K562 (cell line): ENCODE data around the gene C1orf174. TPM values are rescaled to one million over a fixed set of nuclear protein-coding genes. Genes with fewer than 3 reads are reported as not detected.

Experiments
- BRCA1 ChIP-seq, 2 experiments: fragments of 450-650 bp in 1 of 2; sonication (generic) in 1 of 2; formaldehyde crosslinking in 1 of 2; IDR thresholded peaks; 2 replicates each; pipeline versions ENCODE4 v1.5.0 to v1.6.1; 2017 to 2020; ENCODE audit warnings: mild to moderate bottlenecking in 1 of 2, missing genetic modification reagents in 1 of 2
- BRD9 ChIP-seq: fragments of 450-650 bp; IDR thresholded peaks from 2 replicates; pipeline ENCODE4 v1.6.1; 2018; ENCODE audit warnings: low read depth; ENCODE audit not compliant: partially characterized antibody
- CHD1 ChIP-seq: fragments of 200-600 bp; sonication (generic); IDR thresholded peaks from one replicate; pipeline ENCODE4 v1.6.1; 2012; ENCODE audit warnings: mild to moderate bottlenecking, moderate library complexity, low read length, inconsistent platforms
- CHD2 ChIP-seq: IDR thresholded peaks from 2 replicates; pipeline ENCODE4 v1.6.1; 2011; ENCODE audit warnings: low read depth, low read length
- CSDE1 ChIP-seq, 2 experiments: fragments of 450-650 bp; IDR thresholded peaks; 2 replicates each; pipeline ENCODE4 v1.6.1; 2016; ENCODE audit warnings: mild to moderate bottlenecking in 1 of 2
- DMBX1 ChIP-seq: fragments of 250-450 bp; sonication (Bioruptor Pico); IDR thresholded peaks from 2 replicates; pipeline ENCODE4 v1.8.0; 2022; ENCODE audit warnings: inconsistent platforms, mild to moderate bottlenecking, moderate library complexity, borderline replicate concordance
- E4F1 ChIP-seq: fragments of 250-450 bp; sonication (Bioruptor Pico); IDR thresholded peaks from 2 replicates; pipeline ENCODE4 v1.5.0; 2021; ENCODE audit warnings: mild to moderate bottlenecking, borderline replicate concordance
- ETV5 ChIP-seq: sonication (generic); formaldehyde crosslinking; IDR thresholded peaks from 2 replicates; pipeline ENCODE4 v1.4.0; 2020; ENCODE audit warnings: low read depth, mild to moderate bottlenecking, missing genetic modification reagents
- FOXA3 ChIP-seq, 2 experiments: fragments of 450-650 bp in 1 of 2; sonication (generic) in 1 of 2; formaldehyde crosslinking; IDR thresholded peaks in 1 of 2; conservative IDR thresholded peaks in 1 of 2; 2 replicates each; pipeline versions ENCODE4 v1.4.0 to v1.8.0; 2020 to 2022; ENCODE audit warnings: mild to moderate bottlenecking in 2 of 2, missing genetic modification reagents in 1 of 2
- GABPA ChIP-seq: fragments of 200-800 bp; sonication (Bioruptor generic); conservative IDR thresholded peaks from 2 replicates; pipeline ENCODE4 v1.6.1; 2016; ENCODE audit warnings: low read depth, missing genetic modification characterization, missing compliant biosample characterization
- HDAC1 ChIP-seq, 2 experiments: fragments of 450-650 bp; IDR thresholded peaks; 2 replicates each; pipeline ENCODE4 v1.6.1; 2016 to 2017; ENCODE audit warnings: inconsistent platforms in 1 of 2, mild to moderate bottlenecking in 1 of 2, moderate library complexity in 1 of 2
- MTA3 ChIP-seq: fragments of 450-650 bp; formaldehyde crosslinking; IDR thresholded peaks from 2 replicates; pipeline ENCODE4 v1.6.1; 2017; ENCODE audit warnings: mild to moderate bottlenecking, borderline replicate concordance
- MXD1 ChIP-seq: fragments of 250-450 bp; sonication (Bioruptor Pico); IDR thresholded peaks from 2 replicates; pipeline ENCODE4 v1.8.0; 2021; ENCODE audit warnings: borderline replicate concordance, mild to moderate bottlenecking, moderate library complexity; ENCODE audit not compliant: poor library complexity, severe bottlenecking
- MYNN ChIP-seq, 2 experiments: sonication (generic); formaldehyde crosslinking in 1 of 2; IDR thresholded peaks; 2 replicates each; pipeline versions ENCODE4 v1.5.0 to v1.6.1; 2016 to 2020; ENCODE audit warnings: antibody characterized with exemption in 1 of 2, missing genetic modification reagents in 1 of 2
- NFE2 ChIP-seq: IDR thresholded peaks from 2 replicates; pipeline ENCODE4 v1.6.1; 2014; ENCODE audit warnings: antibody characterized with exemption, low read depth
- NFIX ChIP-seq: fragments of 250-450 bp; sonication (Bioruptor Pico); IDR thresholded peaks from 2 replicates; pipeline ENCODE4 v1.4.0; 2020; ENCODE audit warnings: low read depth, mild to moderate bottlenecking, moderate library complexity
- RBM14 ChIP-seq: fragments of 200-400 bp; formaldehyde crosslinking; IDR thresholded peaks from 2 replicates; pipeline ENCODE4 v1.6.1; 2018; ENCODE audit warnings: low read depth, mild to moderate bottlenecking, low read length, moderate library complexity, borderline replicate concordance; ENCODE audit not compliant: insufficient read depth
- SMC3 ChIP-seq: conservative IDR thresholded peaks from 2 replicates; pipeline ENCODE4 v1.6.1; 2011; ENCODE audit warnings: low read depth, low read length, improper control_type of control experiment; ENCODE audit not compliant: insufficient read depth
- TRIM24 ChIP-seq, 2 experiments: fragments of 450-650 bp; IDR thresholded peaks; 2 replicates each; pipeline ENCODE4 v1.6.1; 2016
- TRIM25 ChIP-seq: fragments of 450-650 bp; IDR thresholded peaks from 2 replicates; pipeline ENCODE4 v1.7.0; 2016; ENCODE audit warnings: borderline replicate concordance
- ZNF274 ChIP-seq: IDR thresholded peaks from 2 replicates; pipeline ENCODE4 v1.6.1; 2011; ENCODE audit warnings: low read depth, mild to moderate bottlenecking, low read length, moderate library complexity, borderline replicate concordance
- ZNF449 ChIP-seq: fragments of 250-450 bp; sonication (Bioruptor Pico); IDR thresholded peaks from 2 replicates; pipeline ENCODE4 v1.8.0; 2022; ENCODE audit warnings: moderate library complexity, mild to moderate bottlenecking, inconsistent platforms
- polyA plus RNA-seq, 8 experiments: library from polyadenylated mRNA; depleted of rRNA in 4 of 8; stranded (reverse) in 5 of 8; unstranded in 3 of 8; fragments of >200 nt; fragmentation: Nextera tagmentation in 2 of 8; fragmentation: Illumina TruSeq in 1 of 8; extraction: Ambion mirVana in 2 of 8; extraction: Trizol in 1 of 8; gene quantifications; 2 replicates each; pipeline versions ENCODE4 v1.2.1 to v1.2.3, GENCODE V29; 2011 to 2014; ENCODE audit warnings: inconsistent platforms in 1 of 8, missing spikeins in 1 of 8
- total RNA-seq, 7 experiments: library from RNA; depleted of rRNA in 6 of 7; stranded (reverse); fragments of >200 nt in 6 of 7; fragmentation: Illumina TruSeq in 2 of 7; extraction: Trizol in 2 of 7; gene quantifications; 2 replicates each; pipeline versions ENCODE4 v1.2.1 to v1.2.3, GENCODE V29; 2011 to 2021; ENCODE audit warnings: low replicate concordance in 1 of 7

Gene C1orf174
- total and polyA plus RNA-seq, 9 of the 15 experiments (the other 6 are each of a cell fraction or from before 2014, with no cell fraction given): 38.5 to 64.9 (median 45.4) TPM

GRCh38 chr1:3857791-3858129, 42.3 kb downstream of the C1orf174 start (continued):
- TF ChIP-seq CHD2 (no peak), E4F1 (no peak), TRIM25 (no peak), CHD1 (peak; percentile 21), MXD1 (CRISPR knock-in tag) (no peak), GABPA (no peak), ZNF274 (no peak), NFIX (CRISPR knock-in tag) (no peak), MTA3 (no peak), CSDE1 (IDR thresholded peaks at IDR 0.05) (no peak), NFE2 (no peak), ETV5 (CRISPR knock-in tag) (no peak), MYNN (IDR thresholded peaks at IDR 0.05) (no peak), MYNN (CRISPR knock-in tag; IDR thresholded peaks at IDR 0.05) (no peak), RBM14 (0 out of 2 replicates have a peak, but pooled peaks have one; percentile 6), ZNF449 (no peak), FOXA3 (CRISPR knock-in tag; conservative IDR thresholded peaks at IDR 0.05 in 1 of 2, IDR thresholded peaks at IDR 0.05 in 1 of 2) (no peak), SMC3 (no peak), BRD9 (no peak), DMBX1 (CRISPR knock-in tag) (no peak), HDAC1 (IDR thresholded peaks at IDR 0.05) (no peak), TRIM24 (IDR thresholded peaks at IDR 0.05) (no peak), BRCA1 (IDR thresholded peaks at IDR 0.05) (no peak), BRCA1 (CRISPR knock-in tag; IDR thresholded peaks at IDR 0.05) (0 out of 2 replicates have a peak, but pooled peaks have one; percentile 3)
